Kidney tubule cell (primary cell): ENCODE data around the gene WNT5B.
A peak's percentile ranks its signal among the peaks of the same experiment; 100 is the strongest.

Experiments used
- DNase-seq: peaks from one replicate; pipeline ENCODE4 v3.0.0-alpha.2; 2018; ENCODE audit warnings: low spot score

The WNT5B gene

DNA sequence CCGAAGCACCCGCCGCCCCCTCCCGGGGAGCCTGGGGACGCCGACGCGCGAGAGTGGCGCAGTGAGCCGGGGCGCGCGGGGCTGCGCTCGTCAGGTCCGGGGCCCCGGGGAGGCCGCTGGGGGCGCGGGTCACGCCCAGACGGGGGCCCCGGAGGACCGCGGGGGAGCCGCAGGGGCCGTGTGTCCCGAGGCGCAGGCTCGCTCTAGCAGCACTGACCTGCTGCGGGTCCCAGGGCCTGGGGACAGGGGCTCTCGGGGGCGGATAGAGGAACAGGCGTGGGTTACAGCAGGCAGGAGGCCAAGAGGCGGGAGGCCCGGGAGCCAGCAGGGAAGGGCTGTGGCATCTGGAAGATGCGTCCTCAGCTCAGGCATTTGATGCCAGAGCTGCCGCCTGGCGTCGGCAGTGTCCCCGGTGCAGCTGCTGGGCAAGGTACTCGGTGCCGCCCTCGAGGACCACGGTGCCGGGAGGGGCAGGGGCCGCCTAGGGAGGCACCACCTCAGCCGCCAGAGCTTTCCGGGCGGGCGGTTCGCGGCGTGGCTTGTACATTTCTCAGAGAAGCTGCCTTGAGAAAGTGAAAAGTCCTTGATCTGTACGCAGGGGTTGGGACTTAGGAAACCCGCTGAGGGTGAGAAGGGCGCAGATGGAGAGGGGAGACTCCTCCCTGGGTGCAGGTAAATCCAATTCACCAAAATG, 1.2 kb downstream of the WNT5B start:
- DNase-seq, result peak; percentile 45

- no peak for DNase-seq
These were observed 2.0 kb downstream of the WNT5B start for GRCh38 chr12:1630827-1631591.

- DNase-seq, result no peak
These were observed 3.7 kb downstream of the WNT5B start for GRCh38 chr12:1632702-1633101.

DNA sequence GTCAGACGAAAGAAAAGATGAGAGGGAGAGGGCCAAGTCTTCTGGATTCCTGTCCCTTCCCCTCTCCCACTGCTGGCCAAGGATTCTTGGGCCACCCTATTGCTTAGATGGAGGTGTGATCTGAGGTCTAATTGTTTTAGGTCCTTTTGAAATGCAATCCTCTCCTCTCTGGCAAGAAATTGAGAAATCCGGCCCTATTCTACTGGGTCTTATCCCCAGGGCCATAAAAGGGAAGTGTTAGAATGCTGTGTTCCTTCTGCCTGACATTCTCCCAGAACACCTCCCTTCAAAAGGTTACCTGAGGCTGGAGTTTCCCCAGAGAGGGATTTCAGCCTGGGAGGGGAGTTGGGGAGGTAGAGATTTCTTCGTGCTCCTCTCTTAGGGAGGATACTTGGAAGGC, 4.4 kb downstream of the WNT5B start:
- no peak for DNase-seq

GRCh38 chr12:1634149-1634548, 5.1 kb downstream of the WNT5B start:
- no peak for DNase-seq

DNA sequence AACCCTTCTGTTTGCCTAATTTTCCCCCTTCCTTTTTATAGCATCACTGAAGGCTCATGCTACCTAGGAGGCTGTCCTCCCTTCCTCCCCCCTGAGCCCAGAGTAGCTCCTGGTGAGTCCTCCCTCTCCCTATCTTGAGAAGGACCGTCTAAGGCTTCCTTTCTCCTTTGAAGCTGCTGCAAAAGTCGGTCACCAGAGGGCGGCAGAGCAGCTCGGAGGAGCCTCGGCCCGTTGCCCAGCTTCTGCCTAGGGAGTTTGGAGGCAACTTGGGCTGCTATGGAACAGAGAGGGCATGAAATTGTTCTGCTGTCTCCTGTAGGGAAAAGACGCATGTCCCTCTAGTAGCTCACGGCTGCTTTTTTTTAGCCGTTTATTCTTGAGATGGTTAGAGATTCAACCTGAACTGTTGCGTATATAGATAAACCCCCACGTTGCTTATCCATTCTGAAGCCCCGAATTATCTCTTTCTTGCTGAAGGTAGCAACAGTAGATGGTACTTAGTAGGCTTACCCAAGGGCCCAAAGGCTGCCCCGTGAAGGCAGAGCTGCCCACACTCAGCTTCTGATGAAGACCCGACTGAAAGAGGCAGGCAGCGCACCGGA, 5.7 kb downstream of the WNT5B start:
- DNase-seq, result peak; percentile 70

DNA sequence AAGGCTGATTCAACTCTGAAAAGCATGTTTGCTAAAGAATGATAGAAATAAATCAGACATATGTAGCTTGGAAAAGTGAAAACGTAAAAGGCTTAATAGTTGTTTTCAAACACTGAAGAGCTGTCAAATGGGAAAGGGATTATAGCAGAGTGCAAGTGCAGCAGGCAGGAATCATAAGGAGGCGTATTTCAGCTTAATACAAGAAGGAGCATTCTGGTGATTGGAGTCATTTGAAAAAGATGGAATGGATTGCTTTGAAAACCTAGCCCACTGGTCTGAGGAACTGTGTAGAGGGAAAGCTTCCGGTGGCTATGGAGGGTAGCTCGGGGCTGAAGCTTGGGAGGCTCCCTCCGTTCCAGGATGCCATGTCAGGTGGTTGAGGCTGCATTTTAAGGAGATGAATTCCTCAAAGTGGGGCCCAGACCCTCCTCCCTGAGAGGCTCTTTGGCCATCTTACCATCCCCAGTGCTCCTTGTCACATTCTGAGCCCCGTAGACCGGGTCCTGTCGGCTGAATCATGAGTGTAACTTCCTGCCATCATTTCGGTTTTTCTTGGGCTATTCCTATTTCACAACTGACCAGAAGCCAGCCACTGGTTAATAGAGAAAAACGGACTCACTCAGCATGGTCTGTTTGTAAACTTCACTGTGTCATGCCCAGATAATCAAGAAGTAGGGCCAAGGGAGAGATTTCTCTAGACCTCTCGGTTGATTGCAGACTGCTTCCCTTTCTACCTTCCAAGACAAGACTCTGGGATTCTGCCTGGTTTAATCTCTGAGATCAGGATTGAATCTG, 6.5 kb downstream of the WNT5B start:
- DNase-seq, result no peak

- no peak for DNase-seq
These were observed 9.2 kb downstream of the WNT5B start for GRCh38 chr12:1638203-1638602.

DNA sequence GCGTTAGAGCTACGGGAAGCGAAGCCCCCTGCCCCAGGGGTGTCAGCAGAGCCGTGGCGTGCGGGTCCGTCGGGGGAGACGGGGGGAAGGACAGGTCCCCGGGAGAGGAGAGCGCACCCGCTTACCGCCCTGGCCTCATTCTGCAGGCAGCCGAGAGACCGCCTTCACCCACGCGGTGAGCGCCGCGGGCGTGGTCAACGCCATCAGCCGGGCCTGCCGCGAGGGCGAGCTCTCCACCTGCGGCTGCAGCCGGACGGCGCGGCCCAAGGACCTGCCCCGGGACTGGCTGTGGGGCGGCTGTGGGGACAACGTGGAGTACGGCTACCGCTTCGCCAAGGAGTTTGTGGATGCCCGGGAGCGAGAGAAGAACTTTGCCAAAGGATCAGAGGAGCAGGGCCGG, 10.5 kb downstream of the WNT5B start:
- no peak for DNase-seq

DNA sequence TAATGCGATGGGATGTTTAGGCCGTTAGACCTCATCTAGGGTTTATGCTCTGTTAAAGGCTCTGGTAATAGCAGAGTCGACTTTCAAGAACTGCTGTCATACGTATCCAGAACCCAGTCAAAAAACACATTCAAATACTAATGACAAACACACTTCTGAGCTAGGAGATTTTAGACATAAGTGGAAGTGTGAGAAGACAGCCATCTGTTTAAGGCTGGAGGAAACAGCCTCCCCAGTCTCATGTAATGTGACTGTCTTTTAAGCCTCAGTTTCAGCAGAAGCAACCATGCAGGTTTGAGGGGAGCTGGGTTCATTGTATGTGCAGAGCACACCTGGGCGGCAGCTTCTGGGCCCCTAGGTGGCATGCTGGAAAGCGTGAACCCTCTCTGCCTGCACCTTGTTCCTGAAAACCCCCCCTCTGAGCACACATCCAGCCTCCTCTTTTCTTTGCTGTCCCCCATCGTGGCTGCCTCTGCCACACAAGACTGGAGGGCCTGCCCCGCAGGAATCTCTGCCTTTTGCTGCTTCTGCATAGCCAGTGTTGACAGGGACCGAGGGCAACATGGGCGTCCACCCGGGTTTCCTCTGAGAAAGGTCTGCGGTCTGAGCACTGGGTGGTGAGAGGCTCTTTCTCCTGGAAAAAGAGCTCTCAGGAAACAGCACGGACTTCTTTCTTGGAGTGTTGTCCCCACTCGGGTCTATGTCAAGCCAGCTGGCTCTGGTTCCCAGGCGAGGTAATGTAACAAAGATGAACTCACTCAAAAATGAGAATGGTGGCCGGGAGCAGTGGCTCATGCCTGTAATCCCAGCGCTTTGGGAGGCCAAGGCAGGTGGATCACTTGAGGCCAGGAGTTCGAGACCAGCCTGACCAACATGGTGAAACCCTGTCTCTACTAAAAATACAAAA, 11.6 kb downstream of the WNT5B start:
- DNase-seq, result no peak

GRCh38 chr12:1642513-1642912, 13.5 kb downstream of the WNT5B start:
- DNase-seq, result no peak

- DNase-seq, result no peak
These were observed 14.0 kb downstream of the WNT5B start for GRCh38 chr12:1643043-1643442.

GRCh38 chr12:1643905-1644533, 15.0 kb downstream of the WNT5B start:
- no peak for DNase-seq

DNA sequence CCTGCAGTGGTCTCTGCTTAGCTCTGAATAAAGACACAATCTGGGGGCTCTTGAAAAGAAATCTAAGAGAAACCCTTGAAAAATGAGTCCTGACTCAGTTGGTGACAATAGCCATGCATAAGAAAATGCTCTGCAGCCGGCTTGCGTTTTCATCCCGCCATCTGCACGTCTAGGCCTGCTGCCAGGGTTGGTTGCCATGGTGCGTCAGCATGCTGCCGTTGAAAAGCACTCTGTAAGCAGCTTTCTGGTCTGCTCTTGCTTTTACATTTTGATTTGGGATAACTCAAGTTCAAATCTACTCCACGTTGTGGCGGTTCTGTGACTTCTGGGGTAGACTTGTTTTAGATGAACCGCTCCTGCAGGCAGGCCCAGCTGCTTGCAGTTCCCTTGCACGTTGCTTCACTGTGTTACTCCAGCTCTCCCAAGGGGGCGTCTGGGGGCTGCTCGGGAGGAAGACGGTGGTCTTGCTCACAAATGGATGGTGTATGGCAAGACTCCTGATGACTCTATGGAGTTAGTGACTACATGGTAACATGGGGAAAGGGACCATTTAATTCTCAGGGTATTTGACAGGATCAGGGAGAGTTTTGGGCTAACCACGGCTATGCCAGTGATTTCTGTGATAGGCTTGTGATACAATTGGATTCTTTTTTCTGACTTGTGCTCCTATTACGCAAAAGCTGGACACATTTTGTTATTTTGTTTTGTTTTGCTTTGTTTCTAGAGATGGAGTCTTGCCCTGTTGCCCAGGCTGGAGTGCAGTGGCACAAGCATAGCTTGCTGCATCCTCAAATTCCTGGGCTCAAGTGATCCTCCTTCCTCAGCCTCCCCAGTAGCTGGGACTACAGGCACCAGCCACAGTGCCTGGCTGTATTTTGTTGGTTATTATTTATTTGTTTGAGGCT, 15.8 kb downstream of the WNT5B start:
- DNase-seq, result no peak

DNA sequence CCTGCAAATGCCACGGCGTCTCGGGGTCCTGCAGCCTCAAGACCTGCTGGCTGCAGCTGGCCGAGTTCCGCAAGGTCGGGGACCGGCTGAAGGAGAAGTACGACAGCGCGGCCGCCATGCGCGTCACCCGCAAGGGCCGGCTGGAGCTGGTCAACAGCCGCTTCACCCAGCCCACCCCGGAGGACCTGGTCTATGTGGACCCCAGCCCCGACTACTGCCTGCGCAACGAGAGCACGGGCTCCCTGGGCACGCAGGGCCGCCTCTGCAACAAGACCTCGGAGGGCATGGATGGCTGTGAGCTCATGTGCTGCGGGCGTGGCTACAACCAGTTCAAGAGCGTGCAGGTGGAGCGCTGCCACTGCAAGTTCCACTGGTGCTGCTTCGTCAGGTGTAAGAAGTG, 16.8 kb downstream of the WNT5B start:
- no peak for DNase-seq

- DNase-seq, result no peak
These were observed 17.7 kb downstream of the WNT5B start for GRCh38 chr12:1646569-1647284.

- DNase-seq, result no peak
These were observed 18.2 kb downstream of the WNT5B start for GRCh38 chr12:1647285-1647669.

DNA sequence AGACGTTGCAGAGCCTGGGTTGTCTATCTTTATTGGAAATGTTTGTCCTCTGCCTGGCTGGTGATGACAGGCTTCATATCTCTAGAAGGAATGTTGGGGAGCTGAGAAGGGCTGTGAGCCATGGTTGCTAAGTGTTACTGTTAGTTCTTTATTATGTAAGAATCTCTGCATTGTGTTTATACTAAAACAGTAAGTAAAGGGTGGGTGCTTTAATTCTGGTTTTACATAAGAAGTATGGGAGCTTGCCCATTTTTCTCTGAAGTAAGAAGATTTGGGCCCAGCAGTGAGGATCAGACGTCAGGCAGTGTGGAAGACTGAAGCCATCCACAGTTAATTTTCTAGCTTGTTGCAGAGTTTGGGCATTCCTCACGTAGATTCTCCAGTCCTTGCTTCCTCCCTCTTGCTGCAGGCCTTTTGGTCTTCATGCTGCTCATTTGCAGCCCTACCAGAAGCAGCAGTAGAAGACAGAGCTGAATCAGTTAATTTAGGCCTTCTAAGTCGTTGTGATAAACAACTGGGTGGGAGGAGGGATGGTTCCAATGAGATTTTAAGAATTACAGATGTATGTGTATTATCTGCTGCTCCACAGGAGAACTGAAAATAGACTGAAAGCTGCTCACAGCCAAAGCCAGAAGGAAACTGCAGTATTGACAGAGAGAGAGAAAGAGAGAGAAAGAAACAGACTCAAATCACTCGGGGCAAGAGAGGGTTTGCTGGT, 21.4 kb downstream of the WNT5B start:
- no peak for DNase-seq

DNA sequence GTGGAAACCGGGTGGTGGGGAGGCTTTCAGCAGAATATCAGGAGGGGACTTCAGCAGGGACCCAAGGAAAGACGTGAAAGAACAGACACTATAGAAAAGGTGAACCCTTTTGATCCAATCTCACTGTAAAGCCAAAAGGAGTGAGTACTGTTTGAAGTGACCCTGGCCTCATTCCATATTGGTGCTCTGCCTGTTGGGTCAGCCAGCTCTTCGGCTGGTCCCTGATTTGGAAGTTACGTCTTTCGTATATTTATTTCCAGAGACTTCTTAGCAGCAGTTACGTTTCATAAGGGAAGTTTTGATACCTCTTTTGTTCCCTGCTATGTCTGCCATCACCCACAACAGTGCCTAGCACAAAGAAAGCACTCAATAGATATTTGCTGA, 21.9 kb downstream of the WNT5B start:
- no peak for DNase-seq
